ENCODE measurements around the gene ATL1. TPM values are rescaled to one million over a fixed set of nuclear protein-coding genes. Genes with fewer than 3 reads are reported as not detected.
A peak's percentile ranks its signal among the peaks of the same experiment; 100 is the strongest.

Gene ATL1
- total and polyA plus RNA-seq, 2 experiments from 2014 or later = 3.5 to 7.0 TPM

- ATAC-seq (no peak), DNase-seq (ENCODE audit: low spot score) (no peak)
- Mint-ChIP-seq H3K36me3 (ENCODE audit: low read depth) (peaks cover 38% of the 10 kb centered on the region), H3K4me3 (peak overlapping the region; percentile 61), H3K27ac (peak overlapping the region; percentile 99), H3K9me3 (no peaks in the 10 kb centered on the region; the same call in 2 of the 3 replicates), H3K27me3 (ENCODE audit: insufficient read depth, low read depth, poor library complexity) (peaks cover 5% of the 10 kb centered on the region), H3K4me1 (peaks cover 34% of the 10 kb centered on the region)
- peaks cover 25% of the 10 kb centered on the region for H3K4me1 ChIP-seq (ENCODE audit: insufficient read depth)
- H3K27ac ChIP-seq (ENCODE audit: low read depth) = peak overlapping the region; percentile 56
- H3F3A ChIP-seq (replicated peaks; ENCODE audit: low read depth) = no peaks in the 10 kb centered on the region
- H2AFZ ChIP-seq = no peak overlapping the region
- H3K4me3 ChIP-seq = peak overlapping the region; percentile 6
- peak overlapping the region; percentile 23 for H3K4me2 ChIP-seq
- H4K20me1 ChIP-seq (replicated peaks; ENCODE audit: insufficient read depth) = peaks cover 4% of the 10 kb centered on the region; the same call in 1 of the 2 replicates
- H3K9me2 ChIP-seq (ENCODE audit: insufficient read depth) = no peaks in the 10 kb centered on the region
- no peaks in the 10 kb centered on the region for H3K27me3 ChIP-seq (ENCODE audit: insufficient read depth)
- peaks cover 9% of the 10 kb centered on the region; the same call in 1 of the 2 replicates for H3K36me3 ChIP-seq (ENCODE audit: insufficient read depth)
- H3K79me2 ChIP-seq (replicated peaks; ENCODE audit: insufficient read depth) = peaks cover 96% of the 10 kb centered on the region
- TF ChIP-seq POLR2AphosphoS5 (IDR thresholded peaks at IDR 0.05; ENCODE audit: low read depth) (no peak), ETS1 (IDR thresholded peaks at IDR 0.05) (no peak), NANOG (IDR thresholded peaks at IDR 0.05; ENCODE audit: borderline replicate concordance) (no peak), ZNF331 (CRISPR knock-in tag; IDR thresholded peaks at IDR 0.05; ENCODE audit: low read depth) (no peak), JUNB (IDR thresholded peaks at IDR 0.05; ENCODE audit: unreplicated experiment) (no peak), EZH2phosphoT487 (IDR thresholded peaks at IDR 0.05; ENCODE audit: unreplicated experiment) (no peak), CREB1 (CRISPR knock-in tag; IDR thresholded peaks at IDR 0.05; ENCODE audit: low read depth) (no peak), STAT1 (IDR thresholded peaks at IDR 0.05; ENCODE audit: unreplicated experiment) (no peak), EZH2 (IDR thresholded peaks at IDR 0.05; ENCODE audit: low read depth, unreplicated experiment) (no peak), ZNF114 (CRISPR knock-in tag; IDR thresholded peaks at IDR 0.05) (no peak)
- TF ChIP-seq, protein P1, sequence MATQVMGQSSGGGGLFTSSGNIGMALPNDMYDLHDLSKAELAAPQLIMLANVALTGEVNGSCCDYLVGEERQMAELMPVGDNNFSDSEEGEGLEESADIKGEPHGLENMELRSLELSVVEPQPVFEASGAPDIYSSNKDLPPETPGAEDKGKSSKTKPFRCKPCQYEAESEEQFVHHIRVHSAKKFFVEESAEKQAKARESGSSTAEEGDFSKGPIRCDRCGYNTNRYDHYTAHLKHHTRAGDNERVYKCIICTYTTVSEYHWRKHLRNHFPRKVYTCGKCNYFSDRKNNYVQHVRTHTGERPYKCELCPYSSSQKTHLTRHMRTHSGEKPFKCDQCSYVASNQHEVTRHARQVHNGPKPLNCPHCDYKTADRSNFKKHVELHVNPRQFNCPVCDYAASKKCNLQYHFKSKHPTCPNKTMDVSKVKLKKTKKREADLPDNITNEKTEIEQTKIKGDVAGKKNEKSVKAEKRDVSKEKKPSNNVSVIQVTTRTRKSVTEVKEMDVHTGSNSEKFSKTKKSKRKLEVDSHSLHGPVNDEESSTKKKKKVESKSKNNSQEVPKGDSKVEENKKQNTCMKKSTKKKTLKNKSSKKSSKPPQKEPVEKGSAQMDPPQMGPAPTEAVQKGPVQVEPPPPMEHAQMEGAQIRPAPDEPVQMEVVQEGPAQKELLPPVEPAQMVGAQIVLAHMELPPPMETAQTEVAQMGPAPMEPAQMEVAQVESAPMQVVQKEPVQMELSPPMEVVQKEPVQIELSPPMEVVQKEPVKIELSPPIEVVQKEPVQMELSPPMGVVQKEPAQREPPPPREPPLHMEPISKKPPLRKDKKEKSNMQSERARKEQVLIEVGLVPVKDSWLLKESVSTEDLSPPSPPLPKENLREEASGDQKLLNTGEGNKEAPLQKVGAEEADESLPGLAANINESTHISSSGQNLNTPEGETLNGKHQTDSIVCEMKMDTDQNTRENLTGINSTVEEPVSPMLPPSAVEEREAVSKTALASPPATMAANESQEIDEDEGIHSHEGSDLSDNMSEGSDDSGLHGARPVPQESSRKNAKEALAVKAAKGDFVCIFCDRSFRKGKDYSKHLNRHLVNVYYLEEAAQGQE (IDR thresholded peaks at IDR 0.05; ENCODE audit: unreplicated experiment) = no peak
- TF ChIP-seq, protein P2, sequence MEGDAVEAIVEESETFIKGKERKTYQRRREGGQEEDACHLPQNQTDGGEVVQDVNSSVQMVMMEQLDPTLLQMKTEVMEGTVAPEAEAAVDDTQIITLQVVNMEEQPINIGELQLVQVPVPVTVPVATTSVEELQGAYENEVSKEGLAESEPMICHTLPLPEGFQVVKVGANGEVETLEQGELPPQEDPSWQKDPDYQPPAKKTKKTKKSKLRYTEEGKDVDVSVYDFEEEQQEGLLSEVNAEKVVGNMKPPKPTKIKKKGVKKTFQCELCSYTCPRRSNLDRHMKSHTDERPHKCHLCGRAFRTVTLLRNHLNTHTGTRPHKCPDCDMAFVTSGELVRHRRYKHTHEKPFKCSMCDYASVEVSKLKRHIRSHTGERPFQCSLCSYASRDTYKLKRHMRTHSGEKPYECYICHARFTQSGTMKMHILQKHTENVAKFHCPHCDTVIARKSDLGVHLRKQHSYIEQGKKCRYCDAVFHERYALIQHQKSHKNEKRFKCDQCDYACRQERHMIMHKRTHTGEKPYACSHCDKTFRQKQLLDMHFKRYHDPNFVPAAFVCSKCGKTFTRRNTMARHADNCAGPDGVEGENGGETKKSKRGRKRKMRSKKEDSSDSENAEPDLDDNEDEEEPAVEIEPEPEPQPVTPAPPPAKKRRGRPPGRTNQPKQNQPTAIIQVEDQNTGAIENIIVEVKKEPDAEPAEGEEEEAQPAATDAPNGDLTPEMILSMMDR (conservative IDR thresholded peaks at IDR 0.05; ENCODE audit: low read depth in 2 of 2) = no peak
- TF ChIP-seq, protein P3, sequence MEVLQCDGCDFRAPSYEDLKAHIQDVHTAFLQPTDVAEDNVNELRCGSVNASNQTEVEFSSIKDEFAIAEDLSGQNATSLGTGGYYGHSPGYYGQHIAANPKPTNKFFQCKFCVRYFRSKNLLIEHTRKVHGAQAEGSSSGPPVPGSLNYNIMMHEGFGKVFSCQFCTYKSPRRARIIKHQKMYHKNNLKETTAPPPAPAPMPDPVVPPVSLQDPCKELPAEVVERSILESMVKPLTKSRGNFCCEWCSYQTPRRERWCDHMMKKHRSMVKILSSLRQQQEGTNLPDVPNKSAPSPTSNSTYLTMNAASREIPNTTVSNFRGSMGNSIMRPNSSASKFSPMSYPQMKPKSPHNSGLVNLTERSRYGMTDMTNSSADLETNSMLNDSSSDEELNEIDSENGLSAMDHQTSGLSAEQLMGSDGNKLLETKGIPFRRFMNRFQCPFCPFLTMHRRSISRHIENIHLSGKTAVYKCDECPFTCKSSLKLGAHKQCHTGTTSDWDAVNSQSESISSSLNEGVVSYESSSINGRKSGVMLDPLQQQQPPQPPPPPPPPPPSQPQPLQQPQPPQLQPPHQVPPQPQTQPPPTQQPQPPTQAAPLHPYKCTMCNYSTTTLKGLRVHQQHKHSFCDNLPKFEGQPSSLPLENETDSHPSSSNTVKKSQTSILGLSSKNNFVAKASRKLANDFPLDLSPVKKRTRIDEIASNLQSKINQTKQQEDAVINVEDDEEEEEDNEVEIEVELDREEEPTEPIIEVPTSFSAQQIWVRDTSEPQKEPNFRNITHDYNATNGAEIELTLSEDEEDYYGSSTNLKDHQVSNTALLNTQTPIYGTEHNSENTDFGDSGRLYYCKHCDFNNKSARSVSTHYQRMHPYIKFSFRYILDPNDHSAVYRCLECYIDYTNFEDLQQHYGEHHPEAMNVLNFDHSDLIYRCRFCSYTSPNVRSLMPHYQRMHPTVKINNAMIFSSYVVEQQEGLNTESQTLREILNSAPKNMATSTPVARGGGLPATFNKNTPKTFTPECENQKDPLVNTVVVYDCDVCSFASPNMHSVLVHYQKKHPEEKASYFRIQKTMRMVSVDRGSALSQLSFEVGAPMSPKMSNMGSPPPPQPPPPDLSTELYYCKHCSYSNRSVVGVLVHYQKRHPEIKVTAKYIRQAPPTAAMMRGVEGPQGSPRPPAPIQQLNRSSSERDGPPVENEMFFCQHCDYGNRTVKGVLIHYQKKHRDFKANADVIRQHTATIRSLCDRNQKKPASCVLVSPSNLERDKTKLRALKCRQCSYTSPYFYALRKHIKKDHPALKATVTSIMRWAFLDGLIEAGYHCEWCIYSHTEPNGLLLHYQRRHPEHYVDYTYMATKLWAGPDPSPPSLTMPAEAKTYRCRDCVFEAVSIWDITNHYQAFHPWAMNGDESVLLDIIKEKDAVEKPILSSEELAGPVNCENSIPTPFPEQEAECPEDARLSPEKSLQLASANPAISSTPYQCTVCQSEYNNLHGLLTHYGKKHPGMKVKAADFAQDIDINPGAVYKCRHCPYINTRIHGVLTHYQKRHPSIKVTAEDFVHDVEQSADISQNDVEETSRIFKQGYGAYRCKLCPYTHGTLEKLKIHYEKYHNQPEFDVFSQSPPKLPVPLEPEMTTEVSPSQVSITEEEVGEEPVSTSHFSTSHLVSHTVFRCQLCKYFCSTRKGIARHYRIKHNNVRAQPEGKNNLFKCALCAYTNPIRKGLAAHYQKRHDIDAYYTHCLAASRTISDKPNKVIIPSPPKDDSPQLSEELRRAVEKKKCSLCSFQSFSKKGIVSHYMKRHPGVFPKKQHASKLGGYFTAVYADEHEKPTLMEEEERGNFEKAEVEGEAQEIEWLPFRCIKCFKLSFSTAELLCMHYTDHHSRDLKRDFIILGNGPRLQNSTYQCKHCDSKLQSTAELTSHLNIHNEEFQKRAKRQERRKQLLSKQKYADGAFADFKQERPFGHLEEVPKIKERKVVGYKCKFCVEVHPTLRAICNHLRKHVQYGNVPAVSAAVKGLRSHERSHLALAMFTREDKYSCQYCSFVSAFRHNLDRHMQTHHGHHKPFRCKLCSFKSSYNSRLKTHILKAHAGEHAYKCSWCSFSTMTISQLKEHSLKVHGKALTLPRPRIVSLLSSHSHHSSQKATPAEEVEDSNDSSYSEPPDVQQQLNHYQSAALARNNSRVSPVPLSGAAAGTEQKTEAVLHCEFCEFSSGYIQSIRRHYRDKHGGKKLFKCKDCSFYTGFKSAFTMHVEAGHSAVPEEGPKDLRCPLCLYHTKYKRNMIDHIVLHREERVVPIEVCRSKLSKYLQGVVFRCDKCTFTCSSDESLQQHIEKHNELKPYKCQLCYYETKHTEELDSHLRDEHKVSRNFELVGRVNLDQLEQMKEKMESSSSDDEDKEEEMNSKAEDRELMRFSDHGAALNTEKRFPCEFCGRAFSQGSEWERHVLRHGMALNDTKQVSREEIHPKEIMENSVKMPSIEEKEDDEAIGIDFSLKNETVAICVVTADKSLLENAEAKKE (CRISPR knock-in tag; IDR thresholded peaks at IDR 0.05) = no peak
These were observed 97.8 kb downstream of the ATL1 start for GRCh38 chr14:50657753-50658152.

Measured in GM23338 (cell line).